ENCODE measurements around the gene IQCK. TPM values are rescaled to one million over a fixed set of nuclear protein-coding genes. Genes with fewer than 3 reads are reported as not detected.

The IQCK gene
- polyA plus RNA-seq, 4 donors: 1.1 to 12.6 (median 5.1) TPM

- Histone ChIP-seq H3K4me3 (ENCODE audit: low read depth in 1 of 3, low read length in 3 of 3) (no peak overlapping the region), H3K36me3 (ENCODE audit: control insufficient read depth in 3 of 3, insufficient read depth in 2 of 3, low read depth in 1 of 3, low read length in 3 of 3) (peaks cover 0 to 37% (median 0%) of the 10 kb centered on the region in 3 donors), H3K4me1 (ENCODE audit: control insufficient read depth in 3 of 3, insufficient read depth in 2 of 3, low read depth in 1 of 3, low read length in 2 of 3) (peaks cover 0 to 32% (median 2%) of the 10 kb centered on the region in 3 donors), H3K9me3 (ENCODE audit: control insufficient read depth in 2 of 2, insufficient read depth in 1 of 2, low read depth in 1 of 2, low read length in 1 of 2) (no peaks in the 10 kb centered on the region), H3K27me3 (ENCODE audit: control insufficient read depth in 3 of 3, insufficient read depth in 3 of 3, low read length in 3 of 3) (peaks cover 0 to 8% (median 0%) of the 10 kb centered on the region in 3 donors), H3K27ac (ENCODE audit: low read depth in 1 of 3, low read length in 2 of 3) (no peak overlapping the region)
- no peak for DNase-seq
- FAIRE-seq: no peak
- WGBS, 3 donors: 60 to 72% (median 68%) methylated on average over 6 of the region's 6 CpGs
Observed at GRCh38 chr16:19881783-19882182, 163.7 kb downstream of the IQCK start.

DNA sequence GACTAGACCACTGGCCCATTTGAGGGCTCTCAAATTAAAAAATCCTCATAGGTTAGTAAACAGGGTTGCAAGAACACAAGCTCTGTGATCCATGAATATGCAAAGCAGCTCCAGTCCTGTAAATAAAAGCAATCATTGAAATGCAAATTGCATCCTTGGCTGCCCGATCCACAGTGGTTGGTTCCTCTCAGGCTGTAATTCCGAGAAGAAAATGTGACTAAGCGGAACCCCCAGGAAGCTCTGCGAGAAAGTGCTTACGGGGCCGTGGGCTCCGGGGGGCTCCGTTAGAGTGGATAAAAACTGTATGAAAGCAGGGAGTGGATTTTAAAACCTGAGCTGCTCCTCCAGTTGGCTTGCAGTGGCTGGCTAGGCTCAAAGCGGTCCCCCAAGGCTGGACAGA, 164.1 kb downstream of the IQCK start:
- Histone ChIP-seq H3K9me3 (ENCODE audit: control insufficient read depth in 2 of 2, insufficient read depth in 1 of 2, low read depth in 1 of 2, low read length in 1 of 2) (no peaks in the 10 kb centered on the region), H3K27me3 (ENCODE audit: control insufficient read depth in 3 of 3, insufficient read depth in 3 of 3, low read length in 3 of 3) (peaks cover 0 to 8% (median 0%) of the 10 kb centered on the region in 3 donors), H3K4me3 (ENCODE audit: low read depth in 1 of 3, low read length in 3 of 3) (no peak overlapping the region), H3K4me1 (ENCODE audit: control insufficient read depth in 3 of 3, insufficient read depth in 2 of 3, low read depth in 1 of 3, low read length in 2 of 3) (peaks cover 0 to 32% (median 2%) of the 10 kb centered on the region in 3 donors), H3K27ac (ENCODE audit: low read depth in 1 of 3, low read length in 2 of 3) (no peak overlapping the region), H3K36me3 (ENCODE audit: control insufficient read depth in 3 of 3, insufficient read depth in 2 of 3, low read depth in 1 of 3, low read length in 3 of 3) (peaks cover 0 to 34% (median 0%) of the 10 kb centered on the region in 3 donors)
- FAIRE-seq: no peak
- WGBS, 3 donors: 53 to 75% (median 72%) methylated on average over 9 of the region's 9 CpGs
- no peak for DNase-seq

DNA sequence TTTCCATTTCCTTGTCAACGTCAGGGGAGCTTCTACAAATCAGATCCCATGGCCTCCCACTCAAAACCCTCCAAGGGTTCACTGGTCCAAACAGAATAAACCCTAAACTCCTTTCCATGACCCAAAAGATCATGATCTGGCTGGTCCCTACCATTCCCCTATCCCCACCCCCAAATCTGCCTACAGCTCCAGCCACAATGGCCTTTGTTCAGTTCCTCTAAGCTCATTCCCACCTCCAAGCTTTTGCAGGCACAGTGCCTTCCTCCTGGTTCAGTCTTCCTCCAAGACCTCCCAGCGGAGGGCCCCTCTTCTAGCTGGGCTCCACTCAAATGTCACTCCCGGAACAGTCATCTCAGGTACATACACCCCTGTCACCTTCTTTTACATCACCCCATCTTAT, 164.6 kb downstream of the IQCK start:
- Histone ChIP-seq H3K4me3 (ENCODE audit: low read depth in 1 of 3, low read length in 3 of 3) (peak overlapping the region in 1 of 3 donors; percentile 86), H3K27ac (ENCODE audit: low read depth in 1 of 3, low read length in 2 of 3) (peak overlapping the region in 2 of 3 donors; percentile 14 to 72), H3K36me3 (ENCODE audit: control insufficient read depth in 3 of 3, insufficient read depth in 2 of 3, low read depth in 1 of 3, low read length in 3 of 3) (peaks cover 0 to 31% (median 0%) of the 10 kb centered on the region in 3 donors), H3K4me1 (ENCODE audit: control insufficient read depth in 3 of 3, insufficient read depth in 2 of 3, low read depth in 1 of 3, low read length in 2 of 3) (peaks cover 0 to 32% (median 2%) of the 10 kb centered on the region in 3 donors), H3K27me3 (ENCODE audit: control insufficient read depth in 3 of 3, insufficient read depth in 3 of 3, low read length in 3 of 3) (peaks cover 0 to 8% (median 0%) of the 10 kb centered on the region in 3 donors), H3K9me3 (ENCODE audit: control insufficient read depth in 2 of 2, insufficient read depth in 1 of 2, low read depth in 1 of 2, low read length in 1 of 2) (no peaks in the 10 kb centered on the region)
- WGBS, 3 donors: 49 to 85% (median 84%) methylated on average over 3 of the region's 3 CpGs
- FAIRE-seq: no peak
- peak in 1 of 2 donors; percentile 41 for DNase-seq

GRCh38 chr16:19883296-19883965, 165.4 kb downstream of the IQCK start:
- Histone ChIP-seq H3K9me3 (ENCODE audit: control insufficient read depth in 2 of 2, insufficient read depth in 1 of 2, low read depth in 1 of 2, low read length in 1 of 2) (no peaks in the 10 kb centered on the region), H3K27me3 (ENCODE audit: control insufficient read depth in 3 of 3, insufficient read depth in 3 of 3, low read length in 3 of 3) (peaks cover 0 to 8% (median 0%) of the 10 kb centered on the region in 3 donors), H3K36me3 (ENCODE audit: control insufficient read depth in 3 of 3, insufficient read depth in 2 of 3, low read depth in 1 of 3, low read length in 3 of 3) (peaks cover 0 to 24% (median 0%) of the 10 kb centered on the region in 3 donors), H3K4me1 (ENCODE audit: control insufficient read depth in 3 of 3, insufficient read depth in 2 of 3, low read depth in 1 of 3, low read length in 2 of 3) (peaks cover 0 to 32% (median 2%) of the 10 kb centered on the region in 3 donors), H3K4me3 (ENCODE audit: low read depth in 1 of 3, low read length in 3 of 3) (peak overlapping the region; percentile 37 to 86 (median 38)), H3K27ac (ENCODE audit: low read depth in 1 of 3, low read length in 2 of 3) (peak overlapping the region in 2 of 3 donors; percentile 14 to 72)
- peak; percentile 11 to 73 for DNase-seq
- no peak for FAIRE-seq
- WGBS, 3 donors: 2 to 18% (median 11%) methylated on average over 21 to 35 of the region's 35 CpGs

- Histone ChIP-seq H3K27me3 (ENCODE audit: control insufficient read depth in 3 of 3, insufficient read depth in 3 of 3, low read length in 3 of 3) (peaks cover 0 to 8% (median 0%) of the 10 kb centered on the region in 3 donors), H3K9me3 (ENCODE audit: control insufficient read depth in 2 of 2, insufficient read depth in 1 of 2, low read depth in 1 of 2, low read length in 1 of 2) (no peaks in the 10 kb centered on the region), H3K36me3 (ENCODE audit: control insufficient read depth in 3 of 3, insufficient read depth in 2 of 3, low read depth in 1 of 3, low read length in 3 of 3) (peaks cover 0 to 18% (median 0%) of the 10 kb centered on the region in 3 donors), H3K27ac (ENCODE audit: low read depth in 1 of 3, low read length in 2 of 3) (peak overlapping the region in 2 of 3 donors; percentile 22 to 72), H3K4me1 (ENCODE audit: control insufficient read depth in 3 of 3, insufficient read depth in 2 of 3, low read depth in 1 of 3, low read length in 2 of 3) (peaks cover 0 to 29% (median 2%) of the 10 kb centered on the region in 3 donors), H3K4me3 (ENCODE audit: low read depth in 1 of 3, low read length in 3 of 3) (peak overlapping the region; percentile 37 to 86 (median 38))
- no peak for FAIRE-seq
- DNase-seq: peak in 1 of 2 donors; percentile 67
- 1 to 2% (median 1%) methylated on average over 16 to 24 of the region's 24 CpGs for WGBS, 3 donors
Observed at GRCh38 chr16:19883966-19884485, 166.0 kb downstream of the IQCK start.

GRCh38 chr16:19884611-19885450, 166.8 kb downstream of the IQCK start, which contains the start of gene GPRC5B:
Gene GPRC5B, minus strand, starts transcription at chr16:19884848. Its CDS starts 12,003 bp downstream, at chr16:19872845.
- H3K9me3 ChIP-seq (ENCODE audit: control insufficient read depth in 2 of 2, insufficient read depth in 1 of 2, low read depth in 1 of 2, low read length in 1 of 2): no peaks in the 10 kb centered on the region
- WGBS, 3 donors: 1 to 3% (median 2%) methylated on average over 62 to 85 of the region's 85 CpGs
- H3K27ac ChIP-seq (ENCODE audit: low read depth in 1 of 3, low read length in 2 of 3): peak within 1 kb of the TSS in 2 of 3 donors; percentile 22 to 72
- FAIRE-seq (no peak), DNase-seq (peak; percentile 39 to 76)
- H3K27me3 ChIP-seq (ENCODE audit: control insufficient read depth in 3 of 3, insufficient read depth in 3 of 3, low read length in 3 of 3): peaks cover 0 to 8% (median 0%) of the 10 kb centered on the region in 3 donors
- H3K4me1 ChIP-seq (ENCODE audit: control insufficient read depth in 3 of 3, insufficient read depth in 2 of 3, low read depth in 1 of 3, low read length in 2 of 3): peaks cover 0 to 20% (median 2%) of the 10 kb centered on the region in 3 donors
- peak within 1 kb of the TSS; percentile 37 to 86 (median 38) for H3K4me3 ChIP-seq (ENCODE audit: low read depth in 1 of 3, low read length in 3 of 3)
- peaks cover 0 to 17% (median 0%) of the 10 kb centered on the region in 3 donors for H3K36me3 ChIP-seq (ENCODE audit: control insufficient read depth in 3 of 3, insufficient read depth in 2 of 3, low read depth in 1 of 3, low read length in 3 of 3)

DNA sequence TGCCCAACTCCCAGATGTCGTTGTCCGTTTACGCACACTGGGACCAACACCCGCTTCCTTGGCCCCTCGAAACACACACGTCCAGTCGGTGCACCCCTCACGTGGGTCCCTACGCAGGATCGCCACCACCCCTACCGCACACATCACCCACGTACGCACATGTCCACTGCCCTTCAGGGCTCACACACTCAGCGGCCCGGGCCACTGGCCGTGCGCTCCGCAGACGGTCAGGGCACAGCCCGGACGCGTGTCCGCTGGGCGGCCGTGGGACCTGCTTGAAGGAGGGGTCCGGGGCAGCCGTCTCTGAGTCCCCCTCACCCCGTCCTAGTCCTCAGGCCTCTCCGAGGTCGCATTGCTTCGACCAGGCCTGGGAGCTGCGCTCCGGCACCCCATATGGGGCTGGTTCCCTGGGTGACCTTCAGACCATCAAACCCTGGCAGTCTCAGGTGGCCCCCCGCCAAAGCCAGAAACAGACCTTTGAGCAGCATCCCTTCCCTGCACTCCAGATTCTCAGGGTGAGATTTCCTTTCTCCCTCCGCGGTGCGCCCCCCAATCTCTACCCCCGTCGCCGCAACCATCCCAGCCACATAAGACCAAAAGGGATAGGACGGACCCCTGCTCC, 167.5 kb downstream of the IQCK start:
- Histone ChIP-seq H3K27me3 (ENCODE audit: control insufficient read depth in 3 of 3, insufficient read depth in 3 of 3, low read length in 3 of 3) (peaks cover 0 to 8% (median 0%) of the 10 kb centered on the region in 3 donors), H3K4me3 (ENCODE audit: low read depth in 1 of 3, low read length in 3 of 3) (peak overlapping the region in 2 of 3 donors; percentile 37 to 62), H3K4me1 (ENCODE audit: control insufficient read depth in 3 of 3, insufficient read depth in 2 of 3, low read depth in 1 of 3, low read length in 2 of 3) (peaks cover 0 to 19% (median 2%) of the 10 kb centered on the region in 3 donors), H3K27ac (ENCODE audit: low read depth in 1 of 3, low read length in 2 of 3) (no peak overlapping the region), H3K9me3 (ENCODE audit: control insufficient read depth in 2 of 2, insufficient read depth in 1 of 2, low read depth in 1 of 2, low read length in 1 of 2) (no peaks in the 10 kb centered on the region), H3K36me3 (ENCODE audit: control insufficient read depth in 3 of 3, insufficient read depth in 2 of 3, low read depth in 1 of 3, low read length in 3 of 3) (peaks cover 0 to 13% (median 0%) of the 10 kb centered on the region in 3 donors)
- peak in 1 of 2 donors; percentile 47 for DNase-seq
- no peak for FAIRE-seq
- 8 to 14% (median 13%) methylated on average over 41 of the region's 41 CpGs for WGBS, 3 donors

Data from small intestine (tissue), 7 donors.